ENCODE data around the gene RNPEP. TPM values are rescaled to one million over a fixed set of nuclear protein-coding genes. Genes with fewer than 3 reads are reported as not detected.

RNPEP gene
- total and polyA plus RNA-seq, 2 of the 13 experiments (the other 11 are each of a cell fraction or from before 2014, with no cell fraction given) = 20.6 to 38.4 TPM

- H4K20me1 ChIP-seq (ENCODE audit: insufficient read depth, low read length) = no peaks in the 10 kb centered on the region
- intact Hi-C loops (cut with micrococcal nuclease; ENCODE audit: unreplicated experiment) = no loop called here
- H3K4me2 ChIP-seq (ENCODE audit: low read depth, low read length) = no peak overlapping the region
- H3K9ac ChIP-seq (ENCODE audit: insufficient read depth, low read depth, low read length) = no peak overlapping the region
- POLR2A ChIA-PET = no interaction called here
- CTCF ChIA-PET (ENCODE audit: low intra/inter-chr PET ratio, low total read pairs) = no interaction called here
- H3K79me2 ChIP-seq (ENCODE audit: insufficient read depth, low read length) = peaks cover 17% of the 10 kb centered on the region
- H3K36me3 ChIP-seq (replicated peaks in 1 of 2; ENCODE audit: control insufficient read depth in 1 of 2, insufficient read depth in 2 of 2, low read length in 2 of 2) = peaks cover 14 to 52% of the 10 kb centered on the region in 2 experiments
- H3K27ac ChIP-seq (ENCODE audit: extremely low read length, insufficient read depth, low read length) = no peak overlapping the region
- no peak for FAIRE-seq
- 98% methylated on average over 10 of the region's 10 CpGs for WGBS (ENCODE audit: low lambda C conversion rate)
- BruUV-seq (replicated peaks) = no TSS peak
- in situ Hi-C loops (cut with HindIII; ENCODE audit: extremely low pct_ligation_motif_present, low pct_unique_long_range_greater_than_20kb) = no loop called here
- no peak overlapping the region for H2AFZ ChIP-seq (ENCODE audit: low read length)
- no peak for DNase-seq (ENCODE audit: low spot score)
- H3K9me3 ChIP-seq (ENCODE audit: low read length) = no peaks in the 10 kb centered on the region
- peaks cover 8% of the 10 kb centered on the region for H3K4me1 ChIP-seq (ENCODE audit: insufficient read depth, low read length)
- no peak for ATAC-seq
- no peak overlapping the region for H3K4me3 ChIP-seq (replicated peaks in 1 of 3; ENCODE audit: insufficient read depth in 1 of 3, low read depth in 2 of 3, low read length in 3 of 3)
- no peaks in the 10 kb centered on the region for H3K27me3 ChIP-seq (ENCODE audit: control insufficient read depth in 1 of 2, insufficient read depth in 2 of 2, low read length in 2 of 2)
- no peak for TF ChIP-seq E2F1 (CRISPR knock-in tag; IDR thresholded peaks at IDR 0.05)
- TF ChIP-seq TRIM22 (IDR thresholded peaks at IDR 0.05) = no peak
- TF ChIP-seq FOXA3 (CRISPR knock-in tag; IDR thresholded peaks at IDR 0.05) = no peak
- TF ChIP-seq MED13 (CRISPR knock-in tag; IDR thresholded peaks at IDR 0.05) = no peak
- no peak for TF ChIP-seq DNMT3B (CRISPR knock-in tag; conservative IDR thresholded peaks at IDR 0.05)
- TF ChIP-seq DZIP1 (CRISPR knock-in tag; IDR thresholded peaks at IDR 0.05) = no peak
- no peak for TF ChIP-seq ONECUT2 (CRISPR knock-in tag; IDR thresholded peaks at IDR 0.05)
- TF ChIP-seq NFKB2 (CRISPR knock-in tag; IDR thresholded peaks at IDR 0.05; ENCODE audit: borderline replicate concordance) = no peak
- no peak for TF ChIP-seq RELA (CRISPR knock-in tag; IDR thresholded peaks at IDR 0.05)
- no peak for TF ChIP-seq PCBP1 (IDR thresholded peaks at IDR 0.05; ENCODE audit: borderline replicate concordance, low read depth, low read length)
- no peak for TF ChIP-seq RFX3 (CRISPR knock-in tag; IDR thresholded peaks at IDR 0.05)
- TF ChIP-seq ZNF362 (CRISPR knock-in tag; IDR thresholded peaks at IDR 0.05; ENCODE audit: borderline replicate concordance) = no peak
- no peak for TF ChIP-seq ZNF432 (CRISPR knock-in tag; IDR thresholded peaks at IDR 0.05; ENCODE audit: borderline replicate concordance)
- no peak for TF ChIP-seq HOXD1 (CRISPR knock-in tag; IDR thresholded peaks at IDR 0.05)
- TF ChIP-seq ZNF251 (CRISPR knock-in tag; IDR thresholded peaks at IDR 0.05) = no peak
- TF ChIP-seq SETDB1 (CRISPR knock-in tag; IDR thresholded peaks at IDR 0.05; ENCODE audit: borderline replicate concordance) = no peak
- TF ChIP-seq ZNF205 (CRISPR knock-in tag; IDR thresholded peaks at IDR 0.05) = no peak
Observed at GRCh38 chr1:201989354-201990128, 7.1 kb downstream of the RNPEP start.

Measured in HepG2 (cell line).